Measurements from ENCODE around the gene NDRG2.
"Not testable (repeated sequence)": the region's sequence is repeated elsewhere in the genome, so short reads cannot be mapped to it uniquely, and the experiment has no call there.

Gene NDRG2

DNA sequence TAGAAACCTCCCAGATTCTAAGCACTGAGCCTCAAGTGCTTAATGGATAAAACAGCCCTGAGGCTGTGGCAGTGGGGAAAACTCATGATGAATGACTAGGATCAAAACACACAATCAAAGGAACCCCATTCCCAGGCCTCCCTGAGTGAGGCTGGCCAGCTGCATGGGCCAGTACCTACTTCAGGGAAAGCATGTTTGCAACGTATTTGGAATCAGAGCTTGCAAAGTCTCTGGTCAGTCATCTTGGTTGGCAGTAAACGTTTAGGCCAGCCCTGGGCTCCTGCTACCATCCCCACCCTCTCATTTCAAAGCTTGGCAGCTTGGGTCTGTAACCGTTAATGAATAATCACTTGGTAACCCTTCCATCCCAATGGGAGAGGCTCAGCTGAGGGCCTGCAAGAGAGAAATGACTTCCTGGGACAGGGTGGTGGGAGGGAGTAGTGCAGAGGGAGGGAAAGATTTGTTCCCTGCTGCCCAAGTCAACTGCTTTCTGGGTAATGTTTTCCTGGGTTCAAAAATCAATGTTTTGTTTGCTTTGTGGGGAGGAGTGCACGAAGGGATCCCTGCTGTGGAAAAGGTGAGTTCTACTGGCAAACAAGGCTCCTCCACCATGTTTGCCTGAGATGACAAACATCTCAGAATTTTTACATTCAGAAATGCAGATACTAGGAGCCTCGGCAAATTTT, 30.7 kb upstream of the NDRG2 start:
- no peak for DNase-seq (ENCODE audit: low read depth)

DNA sequence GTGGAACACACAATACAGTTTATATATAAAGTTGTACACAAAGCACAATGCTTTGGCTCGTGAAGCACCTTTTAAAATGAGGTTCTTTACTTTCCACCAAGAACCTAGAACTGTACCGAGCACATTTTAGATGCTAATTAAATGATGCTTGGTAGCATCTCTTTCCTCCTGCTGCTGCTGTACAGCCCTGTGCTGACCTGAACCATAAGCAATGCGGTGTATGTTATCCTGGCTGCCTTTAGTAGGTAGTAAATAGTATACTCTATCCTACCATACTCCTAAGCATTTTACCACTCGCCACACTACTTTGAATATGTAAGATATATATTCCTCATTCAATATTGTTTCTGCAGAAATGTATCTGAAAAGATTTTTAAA, 29.9 kb upstream of the NDRG2 start:
- no peak for DNase-seq (ENCODE audit: low read depth)

DNA sequence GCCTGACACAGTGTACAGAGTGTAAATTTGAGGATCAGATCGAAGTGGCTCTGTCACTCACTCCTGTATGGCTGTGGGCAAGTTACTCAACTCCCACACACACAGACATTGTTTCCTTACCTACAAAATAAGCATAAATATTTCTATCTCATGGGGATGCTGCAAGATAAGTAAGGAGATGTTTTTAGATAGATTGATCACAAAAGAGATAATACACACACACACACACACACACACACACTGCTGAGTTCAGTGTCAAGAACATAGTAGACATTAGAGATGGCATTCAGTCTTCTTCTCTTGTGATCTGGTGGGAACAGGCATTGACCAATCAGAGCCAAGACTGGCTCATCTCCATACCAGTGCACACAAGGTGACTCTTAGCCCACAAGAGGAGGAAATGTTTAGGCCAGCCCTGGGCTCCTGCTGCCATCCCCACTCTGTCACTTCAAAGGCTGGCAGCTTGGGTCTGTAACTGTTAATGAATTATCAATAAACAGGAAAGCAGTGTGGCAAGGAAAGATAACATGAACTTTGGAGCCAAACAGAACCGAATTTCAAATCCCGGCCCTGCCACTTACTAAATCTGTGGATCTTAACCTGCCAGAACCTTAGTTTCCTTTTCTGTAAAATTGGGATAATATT, 29.4 kb upstream of the NDRG2 start:
- no peak for DNase-seq (ENCODE audit: low read depth)

DNA sequence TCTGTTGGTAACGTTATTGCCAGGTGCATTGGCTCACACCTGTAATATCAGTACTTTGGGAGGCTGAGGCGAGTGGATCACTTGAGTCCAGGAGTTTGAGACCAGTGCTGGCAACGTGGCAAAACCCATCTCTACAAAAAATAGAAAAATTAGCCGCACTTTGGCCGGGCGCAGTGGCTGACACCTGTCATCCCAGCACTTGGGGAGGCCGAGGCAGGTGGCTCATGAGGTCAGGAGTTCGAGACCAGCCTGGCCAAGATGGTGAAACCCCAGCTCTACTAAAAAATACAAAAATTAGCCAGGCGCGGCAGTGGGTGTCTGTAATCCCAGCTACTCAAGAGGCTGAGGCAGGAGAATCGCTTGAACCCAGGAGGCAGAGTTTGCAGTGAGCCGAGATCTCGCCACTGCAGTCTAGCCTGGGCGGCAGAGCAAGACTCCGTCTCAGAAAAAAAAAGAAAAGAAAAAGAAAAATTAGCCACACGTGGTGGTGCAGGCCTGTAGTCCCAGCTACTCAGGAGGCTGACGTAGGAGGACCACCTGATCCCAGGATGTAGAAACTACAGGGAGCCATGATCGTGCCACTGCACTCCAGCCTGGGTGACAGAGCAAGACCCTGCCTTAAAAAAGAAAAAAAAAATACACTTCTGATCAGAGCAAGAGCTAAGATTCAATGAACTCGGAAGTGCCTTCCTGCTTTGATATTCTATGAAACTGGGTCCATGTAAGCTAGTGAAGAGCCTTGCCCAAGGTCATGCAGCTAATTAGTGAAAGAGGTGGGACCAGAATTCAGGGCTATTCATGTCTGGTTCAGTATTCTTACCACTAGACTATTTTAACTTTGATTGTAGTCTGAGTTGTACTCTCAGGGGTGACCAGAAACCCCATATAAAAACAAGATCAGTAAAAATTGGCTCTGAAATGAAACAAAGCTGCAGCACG, 28.6 kb upstream of the NDRG2 start:
- no peak for DNase-seq (ENCODE audit: low read depth)

DNA sequence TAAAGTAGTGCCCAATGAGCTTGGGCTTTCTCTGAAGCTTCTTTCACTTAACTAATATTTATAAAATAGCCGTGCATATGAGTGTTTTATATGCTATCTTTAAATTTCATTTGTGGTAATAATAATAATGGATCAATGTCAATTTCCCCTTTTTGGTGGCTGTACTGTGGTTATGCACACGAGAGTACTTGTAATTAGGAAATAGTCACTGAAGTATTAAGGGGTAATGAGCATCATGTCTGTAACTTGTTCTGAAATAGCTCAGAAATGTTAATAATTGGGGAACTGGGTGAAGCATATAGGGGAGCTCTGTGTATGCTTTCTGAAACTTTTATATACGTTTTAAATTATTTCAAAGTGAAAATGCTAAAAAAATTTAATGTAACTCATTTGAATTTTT, 25.7 kb upstream of the NDRG2 start:
- DNase-seq (ENCODE audit: low read depth), result no peak

DNA sequence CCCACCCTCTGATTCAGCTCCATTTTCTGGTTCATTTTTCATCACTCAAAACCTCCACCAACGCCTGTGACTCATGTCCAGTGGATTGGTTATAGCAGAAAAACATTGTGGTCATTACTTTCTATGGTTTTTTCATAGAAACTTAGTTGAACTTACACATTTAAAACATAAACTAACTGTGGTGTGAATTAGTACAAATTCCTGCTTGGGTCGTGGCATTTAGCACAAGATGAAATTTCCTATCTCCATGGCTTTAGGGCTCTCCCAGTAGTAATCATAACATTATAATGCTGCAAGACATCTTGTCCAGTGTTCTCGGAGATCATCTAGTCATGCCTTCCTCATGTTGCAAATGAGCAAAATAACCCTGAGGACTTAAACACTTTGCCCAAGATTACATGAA, 24.4 kb upstream of the NDRG2 start:
- DNase-seq (ENCODE audit: low read depth), result no peak

DNA sequence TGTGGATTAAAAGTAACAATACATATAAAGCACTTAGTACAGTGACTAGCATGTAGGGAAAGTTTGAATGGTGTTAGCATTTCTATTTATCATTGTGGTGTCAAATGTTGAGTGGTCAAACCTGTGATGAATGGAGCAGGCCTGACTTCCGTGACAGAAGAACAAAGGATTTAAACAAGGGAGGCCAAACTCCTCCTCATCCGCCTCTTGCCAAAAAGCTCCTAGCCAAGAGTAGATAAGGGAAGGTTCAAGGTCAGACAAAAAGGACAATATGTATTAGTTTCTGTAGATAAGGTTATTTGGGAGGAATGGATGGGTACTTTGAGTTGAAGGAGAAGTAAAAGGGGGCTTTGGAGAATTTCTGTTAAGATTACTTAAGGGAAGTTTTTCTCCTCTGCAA, 23.8 kb upstream of the NDRG2 start:
- DNase-seq (ENCODE audit: low read depth), result no peak

DNA sequence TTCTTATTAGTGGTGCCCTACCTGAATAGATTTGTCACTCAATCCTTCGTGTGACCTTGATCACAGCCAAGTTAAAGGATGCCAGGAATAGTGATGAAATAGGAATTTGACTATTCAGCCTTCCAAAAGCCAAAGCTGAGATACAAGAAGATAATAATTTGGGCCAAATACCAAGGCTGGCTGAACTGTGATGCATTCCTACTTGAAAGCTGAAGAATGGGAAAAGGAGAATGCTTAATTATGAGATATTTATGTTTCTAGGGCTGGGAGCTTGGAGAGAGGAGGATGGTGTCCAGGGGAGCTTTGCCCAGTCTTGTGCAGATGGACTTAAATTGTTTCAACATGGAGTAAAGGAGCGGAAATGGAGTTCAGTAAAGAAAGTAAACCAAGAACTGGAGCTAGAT, 22.5 kb upstream of the NDRG2 start:
- DNase-seq (ENCODE audit: low read depth), result no peak

DNA sequence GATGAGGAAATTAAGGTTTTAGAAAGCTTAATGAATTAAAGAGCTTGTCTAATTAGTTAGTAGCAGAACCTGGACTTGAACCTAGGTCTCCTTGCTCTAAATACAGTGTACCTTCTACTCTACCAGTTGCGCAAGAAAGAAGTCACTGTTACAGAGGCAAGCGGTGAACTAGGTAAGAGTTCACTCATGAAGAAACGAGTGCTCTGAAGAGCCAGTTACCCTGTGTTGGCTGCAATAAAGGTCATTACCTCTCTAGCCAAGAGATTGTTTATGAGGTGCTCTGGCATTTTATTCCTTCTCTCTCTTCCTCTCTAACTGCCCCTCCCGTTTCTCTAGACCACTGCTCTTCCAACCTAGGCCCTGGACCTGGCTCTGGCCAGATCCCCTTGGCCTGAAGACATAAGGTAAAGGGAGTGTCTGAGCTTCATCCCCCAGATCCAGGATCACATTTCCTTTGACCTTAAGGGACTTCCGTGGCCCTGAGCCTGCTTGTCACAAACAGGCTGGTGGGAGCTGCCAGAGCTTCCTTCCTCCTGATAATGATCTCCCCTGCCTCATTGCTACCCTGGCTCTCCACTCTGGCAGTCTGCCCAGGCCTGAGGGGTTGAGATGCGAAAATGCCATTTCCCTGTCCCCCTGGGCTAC, 19.2 kb upstream of the NDRG2 start:
- no peak for DNase-seq (ENCODE audit: low read depth)

DNA sequence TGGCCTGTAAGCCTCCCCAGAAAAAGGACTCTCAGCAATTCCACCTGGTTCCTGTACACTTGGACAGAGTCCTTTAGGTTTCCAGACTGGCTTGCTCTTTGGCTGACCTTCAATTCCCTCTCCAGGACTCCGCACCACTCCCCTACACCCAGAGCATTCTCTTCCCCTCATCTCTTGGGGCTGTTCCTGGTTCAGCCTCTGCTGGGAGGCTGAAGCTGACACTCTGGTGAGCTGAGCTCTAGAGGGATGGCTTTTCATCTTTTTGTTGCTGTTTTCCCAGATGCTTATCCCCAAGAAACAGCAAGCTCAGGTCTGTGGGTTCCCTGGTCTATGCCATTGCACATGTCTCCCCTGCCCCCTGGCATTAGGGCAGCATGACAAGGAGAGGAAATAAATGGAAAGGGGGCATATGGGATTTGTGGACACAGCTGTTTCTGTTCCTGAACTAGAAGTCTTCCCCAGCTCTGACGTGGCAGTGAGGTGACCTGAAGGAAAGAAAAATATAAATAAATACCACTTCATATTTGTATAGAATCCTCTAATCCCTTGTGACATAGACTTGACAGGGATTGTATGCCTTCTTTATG, 18.6 kb upstream of the NDRG2 start:
- DNase-seq (ENCODE audit: low read depth), result no peak

DNA sequence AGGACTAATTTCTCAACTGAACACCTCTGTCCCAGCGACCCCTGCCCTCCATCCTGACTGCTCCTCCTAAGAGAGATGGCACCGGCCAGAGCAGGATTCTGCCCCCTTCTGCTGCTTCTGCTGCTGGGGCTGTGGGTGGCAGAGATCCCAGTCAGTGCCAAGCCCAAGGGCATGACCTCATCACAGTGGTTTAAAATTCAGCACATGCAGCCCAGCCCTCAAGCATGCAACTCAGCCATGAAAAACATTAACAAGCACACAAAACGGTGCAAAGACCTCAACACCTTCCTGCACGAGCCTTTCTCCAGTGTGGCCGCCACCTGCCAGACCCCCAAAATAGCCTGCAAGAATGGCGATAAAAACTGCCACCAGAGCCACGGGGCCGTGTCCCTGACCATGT, 18.1 kb upstream of the NDRG2 start:
- DNase-seq (ENCODE audit: low read depth), result no peak

DNA sequence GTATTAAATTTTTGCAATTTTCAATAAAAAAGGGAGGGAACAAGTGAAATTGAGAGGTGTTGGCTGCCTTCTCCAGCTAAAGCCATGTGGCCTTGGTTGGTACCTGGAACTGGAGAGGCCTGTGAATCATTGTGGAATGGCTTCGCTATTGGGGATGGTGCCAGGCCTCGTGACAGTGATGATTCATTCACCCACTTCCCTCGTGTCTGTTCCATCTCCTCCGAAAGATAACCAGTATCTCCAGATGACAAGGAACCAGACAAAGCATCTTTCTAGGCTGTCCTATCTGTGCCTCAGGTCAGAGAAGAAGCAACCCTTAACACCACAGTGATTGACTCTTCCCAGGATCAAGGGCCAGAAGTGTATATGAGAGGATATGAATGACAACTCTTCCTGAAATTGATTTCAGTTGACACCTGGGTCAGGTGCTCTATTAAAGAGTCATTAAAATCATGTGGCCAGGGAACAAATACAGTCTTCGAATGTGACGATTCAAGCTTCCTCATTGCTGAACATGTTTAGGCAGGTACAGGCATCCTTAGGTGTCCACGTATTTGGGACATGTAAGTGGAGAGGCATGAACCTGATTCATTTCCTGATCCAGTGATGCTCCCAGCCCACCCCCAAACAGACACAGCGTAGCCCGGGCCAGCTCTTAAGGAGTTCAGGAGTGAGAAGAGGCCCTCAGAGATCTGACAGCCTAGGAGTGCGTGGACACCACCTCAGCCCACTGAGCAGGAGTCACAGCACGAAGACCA, 17.0 kb upstream of the NDRG2 start, which contains the start of gene RNASE7:
Gene RNASE7 (plus strand): TSS at position 687 of the 758 bp plus-strand sequence. CDS start 631 bp downstream, outside the sequence.
- no peak for DNase-seq (ENCODE audit: low read depth)

DNA sequence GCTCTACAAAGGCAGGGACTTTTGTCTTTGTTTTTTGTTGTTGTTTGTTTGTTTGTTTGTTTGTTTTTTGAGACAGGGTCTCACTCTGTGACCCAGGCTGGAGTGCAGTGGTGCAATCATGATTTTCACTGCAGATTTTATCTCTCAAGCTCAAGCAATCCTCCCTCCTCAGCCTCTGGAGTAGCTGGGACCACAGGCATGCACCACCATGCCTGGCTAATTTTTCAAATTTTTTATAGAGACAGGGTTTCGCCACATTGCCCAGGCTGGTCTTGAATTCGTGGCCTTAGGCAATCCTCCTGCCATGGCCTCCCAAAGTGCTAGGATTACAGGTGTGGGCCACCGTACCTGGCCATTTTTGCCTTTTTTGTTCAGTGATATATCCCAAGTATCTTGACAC, 16.1 kb upstream of the NDRG2 start:
- DNase-seq (ENCODE audit: low read depth), result not testable (repeated sequence)

DNA sequence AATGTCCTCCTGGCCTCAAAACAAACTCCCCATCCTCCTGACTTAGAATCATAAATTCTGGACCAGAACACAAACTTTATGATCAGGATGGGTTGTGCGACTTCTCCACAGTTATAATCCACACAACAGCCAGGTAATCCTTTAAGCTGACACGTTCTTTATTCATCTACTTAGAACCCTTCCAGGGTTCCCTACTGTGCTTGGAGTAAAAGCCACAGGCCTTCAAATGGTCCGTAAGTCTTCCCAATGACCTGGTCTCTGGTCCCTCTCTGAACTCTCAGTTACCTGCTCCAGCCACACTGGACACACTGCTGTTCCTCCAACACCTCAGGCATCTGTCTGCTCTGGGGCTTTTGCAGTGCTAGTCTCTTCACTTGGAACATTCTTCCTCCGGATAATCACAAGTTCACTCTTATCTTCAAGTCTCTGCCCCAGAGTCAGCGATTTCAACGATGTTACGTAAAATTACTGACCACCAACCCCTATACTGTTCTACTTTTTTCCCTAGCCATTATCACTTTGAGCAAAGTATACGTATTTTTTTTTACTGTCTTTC, 15.6 kb upstream of the NDRG2 start:
- DNase-seq (ENCODE audit: low read depth), result no peak

DNA sequence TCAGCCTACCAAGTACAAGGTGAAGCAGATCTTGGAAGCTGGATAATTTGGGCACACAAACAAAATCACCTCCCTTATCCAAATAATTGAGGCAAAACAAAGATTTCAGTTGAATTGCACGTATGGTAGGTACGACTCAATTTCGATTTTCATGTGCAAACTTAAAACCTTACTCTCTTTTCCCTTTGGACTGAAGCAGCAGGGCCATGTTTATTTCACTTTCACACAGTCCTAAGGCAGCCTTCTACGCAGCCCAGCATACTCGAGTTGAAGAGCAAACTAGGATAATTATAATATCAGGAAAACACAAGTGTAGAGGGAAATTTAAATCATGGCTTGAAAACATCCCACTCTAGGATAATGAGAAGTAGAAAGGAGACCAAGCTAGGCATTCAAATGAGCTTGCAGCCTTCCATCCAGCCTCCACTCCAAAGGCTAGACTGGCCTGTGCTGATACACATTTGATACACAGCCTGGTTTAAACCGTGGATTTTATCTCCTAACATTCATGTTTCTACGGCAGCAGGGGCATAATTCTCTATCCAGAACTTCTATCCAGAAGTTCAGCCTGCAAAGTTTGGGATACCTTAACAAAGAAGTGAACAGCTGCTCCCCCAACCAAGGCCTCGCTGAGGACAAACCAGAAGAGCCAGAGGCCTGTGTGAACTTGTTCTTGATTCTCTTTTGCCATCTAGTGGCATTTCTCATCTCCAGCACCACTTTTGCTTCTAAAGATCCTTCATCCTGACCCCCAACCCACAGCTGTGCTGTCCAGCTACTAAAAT, 14.9 kb upstream of the NDRG2 start:
- no peak for DNase-seq (ENCODE audit: low read depth)

DNA sequence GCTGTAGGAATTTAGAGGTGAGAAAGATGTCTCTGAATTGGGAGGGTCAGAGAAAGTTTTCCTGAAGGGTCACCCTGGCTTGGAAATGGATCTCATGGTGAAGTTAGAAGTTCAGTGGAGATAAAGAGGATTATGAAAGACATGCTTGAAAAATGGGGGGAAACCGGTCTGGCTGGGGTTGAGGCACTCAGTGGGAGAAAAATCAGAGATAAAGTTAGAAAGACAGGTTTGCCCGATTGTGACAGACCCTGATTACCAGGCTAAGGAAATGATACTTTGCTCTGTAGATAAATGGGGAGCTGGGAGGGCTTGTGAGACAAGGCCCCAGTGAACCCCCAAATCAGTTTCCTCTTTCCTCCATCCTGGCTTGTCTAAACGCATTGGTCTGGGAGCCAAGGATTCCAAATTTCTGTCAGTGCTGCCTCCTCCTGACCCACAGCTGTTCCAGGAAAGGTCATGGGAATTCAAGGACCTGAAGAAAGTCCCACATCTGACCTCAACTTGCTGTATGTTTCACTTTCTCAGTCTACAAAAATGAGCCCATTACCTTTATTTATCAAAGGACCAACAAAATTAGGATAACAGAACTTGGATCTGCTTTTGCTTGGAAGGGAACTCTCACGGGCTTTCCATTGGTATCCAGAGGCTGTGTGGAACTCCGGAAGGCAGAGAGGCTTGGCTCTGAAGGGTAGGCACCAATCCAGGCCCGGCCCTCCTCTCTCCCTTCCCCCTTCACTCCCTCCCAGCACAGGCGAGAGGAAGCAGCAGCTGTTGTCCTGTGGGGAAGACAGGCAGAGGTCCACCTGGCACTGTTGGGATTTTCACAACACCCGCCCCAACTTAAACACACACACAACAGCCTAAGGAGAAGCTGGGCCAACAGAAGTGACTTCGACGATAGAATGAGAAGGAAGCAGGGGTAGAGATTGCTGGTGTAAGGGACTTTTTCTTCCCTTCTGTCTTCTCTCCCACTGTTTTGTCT, 13.9 kb upstream of the NDRG2 start:
- DNase-seq (ENCODE audit: low read depth), result no peak

DNA sequence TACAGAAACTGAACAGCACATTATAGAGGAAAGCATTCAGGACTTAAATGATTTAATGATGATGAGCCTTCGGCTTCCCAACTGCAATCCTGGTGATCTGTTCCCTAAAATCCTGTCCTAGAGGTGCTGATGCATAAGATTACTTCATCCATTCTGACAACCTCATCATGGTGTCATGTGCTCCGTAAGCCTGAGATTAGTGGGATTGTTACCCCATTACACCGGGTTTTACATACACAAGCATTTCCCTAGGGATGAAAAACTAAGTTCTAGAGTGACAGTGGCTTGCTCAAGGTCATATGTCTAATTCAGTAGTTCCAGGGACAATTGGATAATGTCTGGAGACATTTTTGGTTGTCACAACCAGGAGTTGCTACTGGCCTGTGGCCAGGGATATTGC, 12.3 kb upstream of the NDRG2 start:
- no peak for DNase-seq (ENCODE audit: low read depth)

DNA sequence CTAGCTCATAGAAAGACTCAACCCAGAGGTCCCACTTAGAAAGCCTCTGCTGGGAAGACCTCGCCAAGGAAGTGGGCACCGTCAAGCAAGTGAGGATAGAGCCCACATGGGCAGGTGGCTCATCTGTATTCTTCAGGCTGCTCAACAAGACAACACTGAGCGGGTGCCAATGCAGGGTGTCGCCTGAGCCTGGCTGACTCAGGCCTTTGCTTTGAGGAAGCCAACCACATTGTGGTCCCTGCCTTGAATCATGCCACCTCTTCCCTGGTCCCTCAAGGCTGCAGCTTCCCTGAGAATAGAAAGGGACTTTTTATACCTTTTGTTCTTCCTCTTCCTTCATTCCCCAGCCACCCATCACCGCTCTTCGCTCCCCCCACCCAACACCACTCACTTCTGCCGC, 11.9 kb upstream of the NDRG2 start:
- DNase-seq (ENCODE audit: low read depth), result no peak

DNA sequence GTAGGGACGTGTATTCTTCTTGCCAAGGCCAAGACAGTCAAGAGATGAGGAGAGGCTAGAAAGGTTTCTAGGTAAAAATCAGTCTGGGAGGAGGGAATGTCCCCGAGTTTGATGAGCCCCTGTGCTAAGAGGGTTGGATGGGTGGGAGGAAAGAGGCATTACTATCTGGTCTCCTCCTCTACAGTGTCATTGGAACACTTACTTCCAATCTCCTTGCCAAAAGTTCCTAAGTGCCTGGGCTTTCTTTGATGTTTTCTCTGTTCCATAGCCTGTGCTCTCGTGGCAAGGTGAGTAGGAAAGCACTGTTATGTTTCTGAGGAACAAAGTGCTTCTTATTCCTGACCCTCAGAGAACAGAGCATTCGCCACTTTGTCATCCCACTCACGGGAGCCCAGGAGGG, 9.8 kb upstream of the NDRG2 start, which contains the start of gene RNASE13:
Gene RNASE13 (minus strand): TSS at position 101 of the 400 bp plus-strand sequence. CDS start 519 bp downstream, outside the sequence.
- no peak for DNase-seq (ENCODE audit: low read depth)
